IMR-90 (cell line): ENCODE results near the gene ZNF354B. TPM values are rescaled to one million over a fixed set of nuclear protein-coding genes. Genes with fewer than 3 reads are reported as not detected.

ENCODE experiments used
- ATAC-seq: fragments of 200-7000 bp; cut with Tn5 transposase; 2 replicates; pipeline ENCODE4 v1.9.1; 2020; ENCODE audit warnings: low read depth, mild to moderate bottlenecking, moderate library complexity
- BruUV-seq: library from RNA; stranded (reverse); fragments of 400-500 nt; replicated peaks from 2 replicates; lab custom pipeline; 2021; lab: Mats Ljungman, UMichigan
- CTCF ChIA-PET: fragments of 300-600 bp; formaldehyde crosslinking; extraction: SDS; loops from one replicate; lab custom pipeline; 2021; ENCODE audit warnings: antibody characterized with exemption; lab: Yijun Ruan, JAX
- POLR2A ChIA-PET: fragments of 300-600 bp; sonication (Branson Sonifier 250); formaldehyde crosslinking; loops from one replicate; lab custom pipeline; 2022; ENCODE audit warnings: antibody characterized with exemption; ENCODE audit not compliant: unreplicated experiment; lab: Charles Lee
- DNase-seq: peaks from one replicate; pipeline ENCODE4 v3.0.0; 2013
- H2AFZ ChIP-seq: replicated peaks from 2 replicates; pipeline ENCODE3; 2013; ENCODE audit warnings: low read length, mild to moderate bottlenecking; ENCODE audit not compliant: poor library complexity
- H2AK5ac ChIP-seq: 2 replicates; pipeline ENCODE4 v1.6.1; 2013; ENCODE audit warnings: low read depth, low read length, inconsistent platforms
- H2AK9ac ChIP-seq: replicated peaks from 2 replicates; pipeline ENCODE3; 2013; ENCODE audit warnings: mild to moderate bottlenecking, low read depth, low read length, moderate library complexity; ENCODE audit not compliant: poor library complexity
- H2BK120ac ChIP-seq: 2 replicates; pipeline ENCODE4 v1.6.1; 2013; ENCODE audit warnings: low read depth, low read length, inconsistent platforms
- H2BK15ac ChIP-seq: 3 replicates; pipeline ENCODE4 v1.6.1; 2013; ENCODE audit warnings: low read depth, low read length, inconsistent platforms
- H2BK20ac ChIP-seq: 2 replicates; pipeline ENCODE4 v1.6.1; 2013; ENCODE audit warnings: low read depth, mild to moderate bottlenecking, inconsistent platforms, low read length, moderate library complexity
- H2BK5ac ChIP-seq: 2 replicates; pipeline ENCODE4 v1.6.1; 2013; ENCODE audit warnings: mild to moderate bottlenecking, low read depth, low read length, inconsistent platforms; ENCODE audit not compliant: poor library complexity, severe bottlenecking
- H3K14ac ChIP-seq: replicated peaks from 2 replicates; pipeline ENCODE4 v1.6.1; 2013; ENCODE audit warnings: low read depth, low read length, inconsistent platforms
- H3K18ac ChIP-seq: 2 replicates; pipeline ENCODE4 v1.6.1; 2013; ENCODE audit warnings: low read depth, low read length, control low read depth
- H3K23ac ChIP-seq: 2 replicates; pipeline ENCODE4 v1.6.1; 2013; ENCODE audit warnings: low read depth, low read length, inconsistent platforms
- H3K27ac ChIP-seq: 2 replicates; pipeline ENCODE4 v1.5.1; 2013; ENCODE audit warnings: mild to moderate bottlenecking, control low read depth, low read length; ENCODE audit not compliant: insufficient read depth
- H3K27me3 ChIP-seq: 2 replicates; pipeline ENCODE4 v1.6.1; 2013; ENCODE audit warnings: low read length; ENCODE audit not compliant: control insufficient read depth, insufficient read depth
- H3K36me3 ChIP-seq: 2 replicates; pipeline ENCODE4 v1.6.1; 2013; ENCODE audit warnings: low read length, mixed read lengths; ENCODE audit not compliant: control insufficient read depth, insufficient read depth
- H3K4ac ChIP-seq: 2 replicates; pipeline ENCODE4 v1.6.1; 2013; ENCODE audit warnings: low read depth, low read length, inconsistent platforms
- H3K4me1 ChIP-seq: 2 replicates; pipeline ENCODE4 v1.6.1; 2013; ENCODE audit warnings: low read length, mixed read lengths; ENCODE audit not compliant: control insufficient read depth, insufficient read depth
- H3K4me2 ChIP-seq: 2 replicates; pipeline ENCODE4 v1.6.1; 2013; ENCODE audit warnings: low read depth, mild to moderate bottlenecking, control low read depth, low read length, moderate library complexity
- H3K4me3 ChIP-seq: 2 replicates; pipeline ENCODE4 v1.5.1; 2013; ENCODE audit warnings: low read depth, mild to moderate bottlenecking, control low read depth, low read length, moderate library complexity; ENCODE audit not compliant: insufficient read depth
- H3K56ac ChIP-seq: 2 replicates; pipeline ENCODE4 v1.6.1; 2013; ENCODE audit warnings: low read length, inconsistent platforms; ENCODE audit not compliant: insufficient read depth; ENCODE audit errors: extremely low read depth
- H3K79me1 ChIP-seq, 2 experiments: 2 replicates each; pipeline ENCODE4 v1.6.1; 2013; ENCODE audit warnings: low read length in 2 of 2, inconsistent platforms in 1 of 2, low read depth in 1 of 2
- H3K9ac ChIP-seq: 2 replicates; pipeline ENCODE4 v1.6.1; 2013; ENCODE audit warnings: low read depth, low read length, control low read depth
- H3K9me1 ChIP-seq: 2 replicates; pipeline ENCODE4 v1.6.1; 2013; ENCODE audit warnings: low read length, inconsistent platforms; ENCODE audit not compliant: insufficient read depth
- H3K9me3 ChIP-seq: 2 replicates; pipeline ENCODE4 v1.6.1; 2013; ENCODE audit warnings: low read length; ENCODE audit not compliant: control insufficient read depth, insufficient read depth
- H4K20me1 ChIP-seq: 2 replicates; pipeline ENCODE4 v1.6.1; 2013; ENCODE audit warnings: low read length, inconsistent platforms; ENCODE audit not compliant: insufficient read depth
- H4K5ac ChIP-seq: 2 replicates; pipeline ENCODE4 v1.6.1; 2013; ENCODE audit warnings: mild to moderate bottlenecking, low read depth, low read length, control low read depth
- H4K8ac ChIP-seq, 2 experiments: 2 replicates each; pipeline ENCODE4 v1.6.1; 2013; ENCODE audit warnings: low read depth in 2 of 2, low read length in 2 of 2, control low read depth in 1 of 2, inconsistent platforms in 1 of 2
- H4K91ac ChIP-seq: 2 replicates; pipeline ENCODE4 v1.6.1; 2013; ENCODE audit warnings: low read depth, low read length, inconsistent platforms; ENCODE audit not compliant: insufficient read depth
- BHLHE40 ChIP-seq: fragments of 150-350 bp; IDR thresholded peaks from 2 replicates; pipeline ENCODE4 v1.6.1; 2016; ENCODE audit warnings: mild to moderate bottlenecking, low read depth, low read length
- CEBPB ChIP-seq: IDR thresholded peaks from 2 replicates; pipeline ENCODE4 v1.6.1; 2012; ENCODE audit warnings: low read depth, low read length, improper control_type of control experiment
- CHD1 ChIP-seq: IDR thresholded peaks from 2 replicates; pipeline ENCODE4 v1.6.1; 2012; ENCODE audit warnings: low read depth, low read length, improper control_type of control experiment
- FOS ChIP-seq: fragments of 150-350 bp; IDR thresholded peaks from 2 replicates; pipeline ENCODE4 v1.6.1; 2016; ENCODE audit warnings: low read depth, low read length
- MAFK ChIP-seq: IDR thresholded peaks from 2 replicates; pipeline ENCODE4 v1.6.1; 2012; ENCODE audit warnings: low read depth, low read length, improper control_type of control experiment
- MAZ ChIP-seq: IDR thresholded peaks from 2 replicates; pipeline ENCODE4 v1.6.1; 2012; ENCODE audit warnings: low read depth, mild to moderate bottlenecking, low read length, improper control_type of control experiment, moderate library complexity, borderline replicate concordance
- MXI1 ChIP-seq: IDR thresholded peaks from 2 replicates; pipeline ENCODE4 v1.6.1; 2012; ENCODE audit warnings: low read depth, mild to moderate bottlenecking, low read length, moderate library complexity, borderline replicate concordance
- NFE2L2 ChIP-seq: fragments of 150-350 bp; IDR thresholded peaks from 2 replicates; pipeline ENCODE4 v1.6.1; 2016; ENCODE audit warnings: low read depth, mild to moderate bottlenecking, low read length
- POLR2A ChIP-seq: IDR thresholded peaks from 2 replicates; pipeline ENCODE4 v1.6.1; 2012; ENCODE audit warnings: mild to moderate bottlenecking, low read depth, low read length
- RAD21 ChIP-seq: IDR thresholded peaks from 2 replicates; pipeline ENCODE4 v1.6.1; 2012; ENCODE audit warnings: low read length, improper control_type of control experiment
- RCOR1 ChIP-seq: IDR thresholded peaks from 2 replicates; pipeline ENCODE4 v1.6.1; 2012; ENCODE audit warnings: mild to moderate bottlenecking, low read length, improper control_type of control experiment; ENCODE audit not compliant: insufficient replicate concordance
- RFX5 ChIP-seq: IDR thresholded peaks from 2 replicates; pipeline ENCODE4 v1.8.0; 2012; ENCODE audit warnings: low read depth, mild to moderate bottlenecking, low read length, moderate library complexity
- SMC3 ChIP-seq: fragments of 150-350 bp; IDR thresholded peaks from 2 replicates; pipeline ENCODE4 v1.6.1; 2016; ENCODE audit warnings: low read depth, mild to moderate bottlenecking, antibody characterized with exemption, low read length, moderate library complexity
- WGBS, 2 experiments: methylation state at CpG; one replicate each; pipeline versions ENCODE4 v1.1.5 to v1.1.7; 2013; ENCODE audit warnings: missing lambda C conversion rate in 2 of 2; ENCODE audit not compliant: insufficient read length in 1 of 2; ENCODE audit errors: extremely low coverage in 2 of 2; 5-methylcytosine and 5-hydroxymethylcytosine counted together
- dilution Hi-C: fragments of 300-500 bp; cut with HindIII; formaldehyde crosslinking; loops from one replicate; pipeline ENCODE4 v1.14.3; 2018; ENCODE audit warnings: low sequenced_read_pairs; ENCODE audit not compliant: unreplicated experiment
- in situ Hi-C: fragments of 300-500 bp; cut with MboI; formaldehyde crosslinking; loops from 3 replicates; pipeline ENCODE4 v1.14.3; 2019; ENCODE audit warnings: low sequenced_read_pairs, inconsistent platforms, mixed read lengths
- intact Hi-C: fragments of 100-400 bp; cut with micrococcal nuclease; formaldehyde crosslinking; loops from 2 replicates; pipeline ENCODE4 v1.10.0; 2022
- polyA plus RNA-seq, 3 experiments: library from polyadenylated mRNA; depleted of rRNA; stranded (reverse); fragments of >200 nt; gene quantifications; 2 replicates each; pipeline ENCODE4 v1.2.3, GENCODE V29; 2012; ENCODE audit warnings: low replicate concordance in 1 of 3
- total RNA-seq: library from RNA; depleted of rRNA; stranded (reverse); fragments of >200 nt; gene quantifications from 2 replicates; pipeline ENCODE4 v1.2.3, GENCODE V29; 2012
- TF ChIP-seq, protein P1 (sequence below): conservative IDR thresholded peaks from 2 replicates; pipeline ENCODE4 v1.5.1; 2012; ENCODE audit warnings: mild to moderate bottlenecking, low read depth, low read length, improper control_type of control experiment
- TF ChIP-seq, protein P2 (sequence below): fragments of 150-350 bp; IDR thresholded peaks from 2 replicates; pipeline ENCODE4 v1.6.1; 2017; ENCODE audit warnings: mild to moderate bottlenecking, antibody characterized with exemption, low read length, low read depth

ZNF354B gene
- total and polyA plus RNA-seq, 2 of the 4 experiments (the other 2 are of a cell fraction): 5.0 to 6.7 TPM

DNA sequence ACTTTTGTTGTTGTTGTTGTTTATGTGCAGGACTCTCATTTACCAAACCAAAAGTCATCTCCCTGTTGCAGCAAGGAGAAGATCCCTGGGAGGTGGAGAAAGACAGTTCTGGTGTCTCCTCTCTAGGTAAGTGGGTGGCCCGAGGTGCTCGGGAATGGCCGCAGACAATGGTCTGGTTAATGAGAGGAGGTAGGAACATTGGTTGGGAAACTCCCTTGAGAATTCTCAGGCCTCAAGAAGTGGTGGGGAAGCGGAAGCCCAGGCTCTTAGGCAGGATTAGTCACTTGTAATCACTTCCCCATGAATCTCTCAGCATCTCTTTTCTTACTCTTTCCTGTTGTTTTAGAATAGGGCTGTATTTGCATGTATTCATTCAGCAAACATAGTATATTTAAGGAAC lies 7.2 kb downstream of the ZNF354B start:
- CTCF ChIA-PET: no interaction called here
- Histone ChIP-seq H3K27me3 (no peaks in the 10 kb centered on the region), H3K18ac (no peak overlapping the region), H3K4ac (no peak overlapping the region), H3K4me3 (no peak overlapping the region), H2BK120ac (no peak overlapping the region), H2BK20ac (no peak overlapping the region), H4K8ac (no peak overlapping the region), H3K79me1 (peaks cover 3 to 10% of the 10 kb centered on the region in 2 experiments; a peak in 3 of 4 replicates), H3K9me3 (peaks cover 11% of the 10 kb centered on the region; the same call in 1 of the 2 replicates), H2BK5ac (no peak overlapping the region), H3K14ac (no peak overlapping the region), H2AK9ac (no peak overlapping the region), H3K36me3 (peaks cover 60% of the 10 kb centered on the region), H3K4me1 (no peaks in the 10 kb centered on the region), H3K4me2 (no peak overlapping the region), H4K20me1 (no peaks in the 10 kb centered on the region), H2AFZ (no peak overlapping the region), H3K9me1 (no peaks in the 10 kb centered on the region), H4K5ac (no peak overlapping the region), H4K91ac (no peak overlapping the region), H2BK15ac (no peak overlapping the region), H3K56ac (no peak overlapping the region), H2AK5ac (no peak overlapping the region), H3K9ac (no peak overlapping the region), H3K27ac (no peak overlapping the region), H3K23ac (no peak overlapping the region)
- no TSS peak for BruUV-seq
- intact Hi-C loops: no loop called here
- dilution Hi-C loops: loop anchor here (10.0 kb wide), 1 partner anchor 142 kb away; no protein-coding TSS in a partner anchor
- DNase-seq (no peak), ATAC-seq (no peak)
- in situ Hi-C loops: no loop called here
- WGBS, 2 experiments: no CpG with 5 or more reads among the region's 4 CpGs
- TF ChIP-seq NFE2L2 (no peak), FOS (no peak), POLR2A (no peak), CEBPB (no peak), MAZ (no peak), RCOR1 (no peak), RAD21 (no peak), MXI1 (no peak), CHD1 (no peak), SMC3 (no peak), BHLHE40 (no peak), MAFK (no peak), RFX5 (no peak)
- TF ChIP-seq, protein P1, sequence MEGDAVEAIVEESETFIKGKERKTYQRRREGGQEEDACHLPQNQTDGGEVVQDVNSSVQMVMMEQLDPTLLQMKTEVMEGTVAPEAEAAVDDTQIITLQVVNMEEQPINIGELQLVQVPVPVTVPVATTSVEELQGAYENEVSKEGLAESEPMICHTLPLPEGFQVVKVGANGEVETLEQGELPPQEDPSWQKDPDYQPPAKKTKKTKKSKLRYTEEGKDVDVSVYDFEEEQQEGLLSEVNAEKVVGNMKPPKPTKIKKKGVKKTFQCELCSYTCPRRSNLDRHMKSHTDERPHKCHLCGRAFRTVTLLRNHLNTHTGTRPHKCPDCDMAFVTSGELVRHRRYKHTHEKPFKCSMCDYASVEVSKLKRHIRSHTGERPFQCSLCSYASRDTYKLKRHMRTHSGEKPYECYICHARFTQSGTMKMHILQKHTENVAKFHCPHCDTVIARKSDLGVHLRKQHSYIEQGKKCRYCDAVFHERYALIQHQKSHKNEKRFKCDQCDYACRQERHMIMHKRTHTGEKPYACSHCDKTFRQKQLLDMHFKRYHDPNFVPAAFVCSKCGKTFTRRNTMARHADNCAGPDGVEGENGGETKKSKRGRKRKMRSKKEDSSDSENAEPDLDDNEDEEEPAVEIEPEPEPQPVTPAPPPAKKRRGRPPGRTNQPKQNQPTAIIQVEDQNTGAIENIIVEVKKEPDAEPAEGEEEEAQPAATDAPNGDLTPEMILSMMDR: no peak
- TF ChIP-seq, protein P2, sequence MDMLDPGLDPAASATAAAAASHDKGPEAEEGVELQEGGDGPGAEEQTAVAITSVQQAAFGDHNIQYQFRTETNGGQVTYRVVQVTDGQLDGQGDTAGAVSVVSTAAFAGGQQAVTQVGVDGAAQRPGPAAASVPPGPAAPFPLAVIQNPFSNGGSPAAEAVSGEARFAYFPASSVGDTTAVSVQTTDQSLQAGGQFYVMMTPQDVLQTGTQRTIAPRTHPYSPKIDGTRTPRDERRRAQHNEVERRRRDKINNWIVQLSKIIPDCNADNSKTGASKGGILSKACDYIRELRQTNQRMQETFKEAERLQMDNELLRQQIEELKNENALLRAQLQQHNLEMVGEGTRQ: no peak
- POLR2A ChIA-PET: no interaction called here
